Prostate gland (tissue), 2 donors: ENCODE data around the gene TESK2. TPM values are rescaled to one million over a fixed set of nuclear protein-coding genes. Genes with fewer than 3 reads are reported as not detected.

Experiments
- DNase-seq: peaks from one replicate; pipeline ENCODE4 v3.0.0-alpha.2; 2019; ENCODE audit warnings: low spot score
- H3K27ac ChIP-seq, 2 donors: fragments of 200-600 bp; sonication (generic); 2 replicates each; pipeline ENCODE4 v1.5.1; 2017 to 2019
- H3K27me3 ChIP-seq: fragments of 200-600 bp; sonication (generic); replicated peaks from 2 replicates; pipeline ENCODE4 v1.5.1; 2019; ENCODE audit not compliant: insufficient read depth
- H3K36me3 ChIP-seq, 2 donors: fragments of 200-600 bp; sonication (generic); 1 replicate in 1 of 2; 2 replicates in 1 of 2; pipeline versions ENCODE4 v1.5.1 to v1.8.1; 2017 to 2019
- H3K4me1 ChIP-seq: fragments of 200-600 bp; sonication (generic); replicated peaks from 2 replicates; pipeline ENCODE4 v1.5.1; 2019
- H3K4me3 ChIP-seq, 2 donors: fragments of 200-600 bp; sonication (generic); 2 replicates each; pipeline ENCODE4 v1.5.1; 2017 to 2019
- H3K9me3 ChIP-seq: fragments of 200-600 bp; sonication (generic); 2 replicates; pipeline ENCODE4 v1.5.1; 2017
- POLR2A ChIP-seq: fragments of 450-650 bp; IDR thresholded peaks from one replicate; pipeline ENCODE4 v1.6.1; 2016; ENCODE audit warnings: antibody characterized with exemption, mild to moderate bottlenecking
- POLR2AphosphoS5 ChIP-seq: sonication (generic); formaldehyde crosslinking; IDR thresholded peaks from one replicate; pipeline ENCODE4 v1.6.1; 2017; ENCODE audit warnings: antibody characterized with exemption
- WGBS: methylation state at CpG from one replicate; pipeline ENCODE4 v1.1.5; 2018; 5-methylcytosine and 5-hydroxymethylcytosine counted together
- intact Hi-C: fragments of 100-400 bp; cut with DNase I; formaldehyde crosslinking; loops from one replicate; pipeline ENCODE4 v1.14.2; 2022
- total RNA-seq, 2 donors: library from RNA; depleted of rRNA; stranded (reverse); fragments of >200 nt; gene quantifications; one replicate each; pipeline ENCODE4 v1.1.0, GENCODE V29; 2016
- TF ChIP-seq, protein P1 (sequence below), 4 experiments: fragments of 200-600 bp in 2 of 4; fragments of 450-650 bp in 2 of 4; sonication (generic) in 2 of 4; IDR thresholded peaks; 1 replicate in 3 of 4; 2 replicates in 1 of 4; pipeline ENCODE4 v1.5.1; 2016 to 2019; ENCODE audit warnings: antibody characterized with exemption in 4 of 4, mild to moderate bottlenecking in 2 of 4, moderate library complexity in 2 of 4

Gene TESK2
- total RNA-seq, 2 donors from 2014 or later, result 21.4 to 26.4 TPM

DNA sequence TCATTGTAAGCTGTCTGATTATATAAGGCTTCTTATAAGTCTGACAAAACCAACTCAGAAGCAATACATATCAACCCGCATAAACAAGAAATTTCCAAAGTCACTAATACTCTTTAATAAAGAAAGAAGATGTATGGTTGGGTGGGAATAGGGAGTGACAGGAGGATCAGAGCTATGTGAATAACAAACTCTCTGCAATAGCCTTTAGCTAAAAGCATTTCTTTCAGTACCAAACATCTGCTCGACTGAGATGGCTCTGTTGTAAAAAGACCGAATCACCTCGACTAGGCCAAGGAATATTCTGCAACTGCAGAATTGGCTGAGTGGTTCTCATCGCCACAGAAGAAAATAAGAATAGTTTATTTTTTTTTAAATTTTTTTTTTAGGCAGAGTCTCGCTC is 111.4 kb downstream of the TESK2 start:
- Histone ChIP-seq H3K9me3 (no peaks in the 10 kb centered on the region), H3K4me3 (no peak overlapping the region), H3K27me3 (no peaks in the 10 kb centered on the region), H3K4me1 (peaks cover 9% of the 10 kb centered on the region), H3K36me3 (no peaks in the 10 kb centered on the region), H3K27ac (no peak overlapping the region)
- intact Hi-C loops, result loop anchor here (5.0 kb wide), 1 partner anchor 113 kb away; the partner anchor contains the start of gene TESK2
- TF ChIP-seq, protein P1, sequence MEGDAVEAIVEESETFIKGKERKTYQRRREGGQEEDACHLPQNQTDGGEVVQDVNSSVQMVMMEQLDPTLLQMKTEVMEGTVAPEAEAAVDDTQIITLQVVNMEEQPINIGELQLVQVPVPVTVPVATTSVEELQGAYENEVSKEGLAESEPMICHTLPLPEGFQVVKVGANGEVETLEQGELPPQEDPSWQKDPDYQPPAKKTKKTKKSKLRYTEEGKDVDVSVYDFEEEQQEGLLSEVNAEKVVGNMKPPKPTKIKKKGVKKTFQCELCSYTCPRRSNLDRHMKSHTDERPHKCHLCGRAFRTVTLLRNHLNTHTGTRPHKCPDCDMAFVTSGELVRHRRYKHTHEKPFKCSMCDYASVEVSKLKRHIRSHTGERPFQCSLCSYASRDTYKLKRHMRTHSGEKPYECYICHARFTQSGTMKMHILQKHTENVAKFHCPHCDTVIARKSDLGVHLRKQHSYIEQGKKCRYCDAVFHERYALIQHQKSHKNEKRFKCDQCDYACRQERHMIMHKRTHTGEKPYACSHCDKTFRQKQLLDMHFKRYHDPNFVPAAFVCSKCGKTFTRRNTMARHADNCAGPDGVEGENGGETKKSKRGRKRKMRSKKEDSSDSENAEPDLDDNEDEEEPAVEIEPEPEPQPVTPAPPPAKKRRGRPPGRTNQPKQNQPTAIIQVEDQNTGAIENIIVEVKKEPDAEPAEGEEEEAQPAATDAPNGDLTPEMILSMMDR (IDR thresholded peaks at IDR 0.05), result no peak
- no peak for TF ChIP-seq POLR2AphosphoS5
- TF ChIP-seq POLR2A, result no peak
- 95% methylated on average over 6 of the region's 6 CpGs for WGBS
- no peak for DNase-seq

DNA sequence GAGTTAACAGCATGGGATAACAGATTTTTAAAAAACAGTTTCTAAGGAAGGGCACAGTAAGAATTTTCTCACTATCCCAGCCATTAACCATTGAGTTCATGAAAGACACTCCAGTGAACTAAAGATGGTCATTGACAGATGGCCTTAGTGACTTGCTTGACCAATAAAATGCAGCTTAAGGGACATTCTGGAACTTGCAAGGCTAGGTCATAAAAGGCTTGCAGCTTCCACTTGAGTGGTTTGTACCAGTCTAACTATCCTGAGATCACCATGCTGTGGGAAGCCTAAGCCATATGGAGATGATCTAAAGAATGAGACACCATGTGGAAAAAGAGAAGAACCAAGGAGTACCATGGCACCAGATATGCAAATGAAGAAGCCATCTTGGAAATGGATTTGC is 112.8 kb downstream of the TESK2 start:
- TF ChIP-seq POLR2A (no peak), POLR2AphosphoS5 (no peak)
- TF ChIP-seq, protein P1 (IDR thresholded peaks at IDR 0.05), result no peak

DNA sequence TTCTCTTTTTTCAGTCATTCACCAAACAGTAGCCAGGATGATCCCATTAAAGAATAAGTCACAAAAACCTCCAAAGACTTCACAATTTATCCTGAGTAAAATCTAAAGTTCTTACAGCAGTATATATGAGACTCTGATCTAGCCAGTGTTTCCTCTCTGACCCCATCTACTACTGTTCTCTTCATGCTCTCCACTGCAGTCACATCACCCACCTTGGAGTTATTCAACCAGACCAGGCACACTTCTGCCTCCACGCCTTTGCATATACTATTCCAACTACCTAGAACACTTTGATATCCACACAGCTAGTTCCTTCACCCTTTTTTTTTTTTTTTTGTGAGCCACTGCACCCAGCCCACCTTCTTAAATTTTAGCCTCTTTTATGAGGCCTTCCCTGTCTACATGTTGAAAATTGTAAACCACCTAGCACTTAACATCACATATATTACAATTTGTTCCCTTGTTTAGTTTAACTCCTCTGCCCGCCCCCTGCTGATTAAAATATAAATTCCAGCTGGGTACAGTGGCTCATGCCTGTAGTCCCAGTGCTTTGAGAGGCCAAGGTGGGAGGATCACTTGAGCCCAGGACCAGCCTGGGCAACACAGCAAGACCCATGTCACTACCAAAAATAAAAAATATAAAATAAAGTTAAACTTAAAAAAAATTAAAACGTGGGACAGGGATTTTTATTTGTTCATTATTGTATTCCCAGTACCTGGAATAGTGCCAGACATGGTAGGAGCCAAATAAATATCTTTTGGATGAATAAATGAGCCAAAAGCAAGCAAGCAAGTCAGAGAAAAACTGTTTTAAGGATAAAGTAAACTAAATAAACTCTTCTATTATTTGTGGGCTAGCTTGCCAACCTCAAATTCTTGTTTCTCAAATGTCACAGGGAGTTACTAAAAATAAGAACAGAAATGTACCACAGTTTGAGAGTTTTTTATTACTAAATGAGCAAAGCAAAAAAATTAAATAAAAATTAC is 115.6 kb downstream of the TESK2 start:
- TF ChIP-seq, protein P1 (IDR thresholded peaks at IDR 0.05), result peak in 1 of 4 experiments; percentile 2
- TF ChIP-seq POLR2AphosphoS5 (no peak), POLR2A (no peak)
- no peak for DNase-seq
- H3K36me3 ChIP-seq, result no peaks in the 10 kb centered on the region
- H3K4me3 ChIP-seq, result no peak overlapping the region
- H3K4me1 ChIP-seq, result no peaks in the 10 kb centered on the region
- H3K27me3 ChIP-seq, result no peaks in the 10 kb centered on the region
- intact Hi-C loops, result loop anchor here (5.0 kb wide), 1 partner anchor 117 kb away; the partner anchor contains the start of gene TESK2
- WGBS, result 37% methylated on average over 3 of the region's 3 CpGs
- H3K27ac ChIP-seq, result no peak overlapping the region
- H3K9me3 ChIP-seq, result no peaks in the 10 kb centered on the region

More for the DNA sequence above, 112.8 kb downstream of the TESK2 start:
- Histone ChIP-seq H3K4me3 (no peak overlapping the region), H3K27ac (no peak overlapping the region), H3K9me3 (no peaks in the 10 kb centered on the region), H3K4me1 (no peaks in the 10 kb centered on the region), H3K27me3 (no peaks in the 10 kb centered on the region), H3K36me3 (no peaks in the 10 kb centered on the region)
- no peak for DNase-seq
- intact Hi-C loops, result loop anchor here (5.0 kb wide), 1 partner anchor 114 kb away; the partner anchor contains the start of gene TESK2

DNA sequence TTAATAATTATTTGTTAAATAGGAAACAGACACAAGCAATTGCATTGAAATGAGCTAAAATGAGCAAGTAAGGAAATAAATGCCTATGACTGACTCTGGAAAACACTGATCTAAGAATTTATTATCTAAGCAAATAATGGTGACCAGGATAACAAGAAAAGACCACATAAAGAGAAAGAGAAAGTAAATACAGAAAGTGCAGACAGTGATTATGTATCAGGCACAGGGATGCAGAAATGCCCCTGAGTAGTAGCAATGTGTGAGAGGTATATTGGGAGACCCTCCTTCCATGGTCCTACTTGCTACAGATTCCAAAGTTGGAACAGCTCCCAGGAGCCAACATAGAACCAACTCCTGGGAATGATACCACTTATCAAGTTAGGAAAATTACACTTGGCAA is 117.4 kb downstream of the TESK2 start:
- H3K27me3 ChIP-seq, result no peaks in the 10 kb centered on the region
- intact Hi-C loops, result no loop called here
- no peak overlapping the region for H3K27ac ChIP-seq
- H3K4me3 ChIP-seq, result no peak overlapping the region
- no peak for DNase-seq
- no peaks in the 10 kb centered on the region for H3K9me3 ChIP-seq
- no peaks in the 10 kb centered on the region for H3K36me3 ChIP-seq
- TF ChIP-seq POLR2A (no peak), POLR2AphosphoS5 (no peak)
- TF ChIP-seq, protein P1 (IDR thresholded peaks at IDR 0.05), result no peak
- H3K4me1 ChIP-seq, result no peaks in the 10 kb centered on the region

DNA sequence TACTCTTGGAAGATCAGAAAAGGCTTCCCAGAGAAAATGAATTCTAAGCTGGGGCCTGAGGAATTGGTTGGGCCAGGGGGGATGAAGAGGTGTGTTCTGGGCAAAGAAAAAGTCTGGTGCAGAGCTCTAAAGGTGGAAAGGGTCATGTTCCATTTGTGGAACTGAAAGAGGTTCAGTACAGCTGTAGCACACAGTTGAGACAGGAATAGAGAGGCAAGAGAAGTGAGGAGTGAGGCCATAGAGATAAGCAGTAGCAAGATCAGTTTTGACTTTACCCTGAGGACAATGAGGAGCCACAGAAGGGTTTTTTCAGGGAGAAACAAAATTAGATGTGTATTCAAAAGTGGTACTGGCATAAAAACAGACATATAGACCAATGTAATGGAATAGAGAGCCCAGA is 120.4 kb downstream of the TESK2 start:
- TF ChIP-seq POLR2A, result no peak
- TF ChIP-seq, protein P1 (IDR thresholded peaks at IDR 0.05), result no peak
- no peak for TF ChIP-seq POLR2AphosphoS5
- intact Hi-C loops, result no loop called here

More for the DNA sequence above, 120.4 kb downstream of the TESK2 start:
- Histone ChIP-seq H3K27ac (no peak overlapping the region), H3K9me3 (no peaks in the 10 kb centered on the region), H3K4me3 (no peak overlapping the region), H3K4me1 (no peaks in the 10 kb centered on the region), H3K27me3 (no peaks in the 10 kb centered on the region), H3K36me3 (no peaks in the 10 kb centered on the region)
- no peak for DNase-seq
